HUES64 (cell line): ENCODE data around the gene LETMD1.
A peak's percentile ranks its signal among the peaks of the same experiment; 100 is the strongest.
"Not testable (repeated sequence)": the region's sequence is repeated elsewhere in the genome, so short reads cannot be mapped to it uniquely, and the experiment has no call there.

ENCODE experiments used
- H3K27ac ChIP-seq: 2 replicates; pipeline ENCODE4 v1.7.0; 2013; ENCODE audit warnings: low read depth, low read length, inconsistent platforms
- H3K27me3 ChIP-seq: 2 replicates; pipeline ENCODE4 v1.6.1; 2013; ENCODE audit warnings: mild to moderate bottlenecking, low read length; ENCODE audit not compliant: insufficient read depth
- H3K36me3 ChIP-seq: 2 replicates; pipeline ENCODE4 v1.6.1; 2013; ENCODE audit warnings: mild to moderate bottlenecking, low read length; ENCODE audit not compliant: insufficient read depth
- H3K4me1 ChIP-seq: 2 replicates; pipeline ENCODE4 v1.6.1; 2013; ENCODE audit warnings: mild to moderate bottlenecking, low read length, moderate library complexity; ENCODE audit not compliant: insufficient read depth
- H3K4me3 ChIP-seq: 2 replicates; pipeline ENCODE4 v1.5.1; 2013; ENCODE audit warnings: mild to moderate bottlenecking, low read length, moderate library complexity
- H3K9ac ChIP-seq: 2 replicates; pipeline ENCODE4 v1.6.1; 2013; ENCODE audit warnings: mild to moderate bottlenecking, low read depth, low read length
- H3K9me3 ChIP-seq: 2 replicates; pipeline ENCODE4 v1.6.1; 2013; ENCODE audit warnings: low read depth, low read length; ENCODE audit not compliant: insufficient read depth
- WGBS: fragments of 150-250, 120-280 bp; methylation state at CpG from one replicate; pipeline ENCODE4 v1.1.7; 2013; ENCODE audit warnings: missing lambda C conversion rate; 5-methylcytosine and 5-hydroxymethylcytosine counted together

Gene LETMD1

DNA sequence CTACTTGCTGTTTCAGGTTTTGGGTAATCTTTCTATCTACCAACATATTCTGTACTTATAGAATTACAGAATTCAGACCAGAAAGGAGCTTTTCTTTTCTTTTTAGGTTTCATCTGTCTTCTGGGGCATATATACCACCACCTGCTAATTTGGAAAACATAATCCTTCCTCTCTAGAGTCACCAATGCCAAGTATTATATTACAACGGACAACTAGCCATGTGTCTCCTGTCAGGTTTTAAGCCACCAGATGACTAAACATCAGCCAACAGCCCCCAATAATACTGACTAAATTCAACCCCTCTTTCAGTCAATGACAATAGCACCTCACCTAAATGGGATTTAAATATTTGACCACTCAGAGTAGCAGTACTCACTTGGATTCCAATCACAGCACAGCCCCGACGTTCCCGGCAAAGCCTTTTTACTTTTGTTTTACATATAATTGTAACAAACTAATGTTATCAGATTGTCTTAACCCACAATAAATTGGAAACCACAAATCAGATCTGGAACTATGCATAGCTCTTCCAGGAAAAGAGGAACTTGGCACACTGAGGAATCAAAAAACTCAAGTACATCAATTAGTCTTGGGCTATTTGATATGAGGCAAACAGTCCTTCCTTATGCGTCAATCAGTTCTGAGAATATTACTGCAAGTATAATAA, 35.4 kb upstream of the LETMD1 start:
- 96% methylated on average over 2 of the region's 5 CpGs for WGBS
- Histone ChIP-seq H3K4me1 (peaks cover 27% of the 10 kb centered on the region), H3K4me3 (no peak overlapping the region), H3K9me3 (no peaks in the 10 kb centered on the region), H3K9ac (no peak overlapping the region), H3K36me3 (peaks cover 8% of the 10 kb centered on the region), H3K27ac (no peak overlapping the region), H3K27me3 (no peaks in the 10 kb centered on the region)

DNA sequence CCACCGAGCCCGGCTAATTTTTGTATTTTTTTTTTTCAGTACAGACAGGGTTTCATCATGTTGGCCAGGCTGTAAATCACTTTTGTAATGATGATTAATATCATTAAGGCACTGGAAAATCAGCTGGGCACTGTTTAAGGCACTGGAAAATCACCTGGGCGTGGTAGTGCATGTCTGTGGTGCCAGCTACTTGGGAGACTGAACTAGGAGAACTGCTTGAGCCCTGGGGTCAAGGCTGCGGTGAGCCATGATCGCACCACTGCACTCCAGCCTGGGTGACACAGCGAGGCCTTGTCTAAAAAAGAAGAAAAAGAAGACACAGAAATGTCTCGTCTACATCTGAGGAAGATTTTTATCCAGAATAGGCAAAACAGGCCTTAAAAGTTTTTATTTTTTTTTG, 34.7 kb upstream of the LETMD1 start:
- Histone ChIP-seq H3K4me1 (peaks cover 25% of the 10 kb centered on the region), H3K4me3 (no peak overlapping the region), H3K9me3 (no peaks in the 10 kb centered on the region), H3K9ac (no peak overlapping the region), H3K36me3 (peaks cover under 1% of the 10 kb centered on the region; the same call in 1 of the 2 replicates), H3K27ac (no peak overlapping the region), H3K27me3 (no peaks in the 10 kb centered on the region)
- 96% methylated on average over 7 of the region's 7 CpGs for WGBS

DNA sequence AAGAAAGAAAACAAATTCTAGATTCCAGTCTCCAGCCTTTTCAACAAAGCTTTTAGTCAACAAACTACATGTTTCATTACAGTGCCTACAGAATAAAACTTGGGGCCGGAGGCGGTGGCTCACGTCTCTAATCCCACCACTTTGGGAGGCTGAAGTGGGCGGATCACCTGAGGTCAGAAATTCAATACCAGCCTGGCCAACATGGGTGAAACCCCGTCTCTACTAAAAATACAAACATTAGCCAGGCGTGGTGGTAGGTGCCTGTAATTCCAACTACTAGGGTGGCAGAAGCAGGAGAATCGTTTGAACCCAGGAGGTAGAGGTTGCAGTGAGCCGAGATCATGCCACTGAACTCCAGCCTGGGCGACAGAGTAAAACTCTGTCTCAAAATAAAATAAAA, 33.7 kb upstream of the LETMD1 start:
- peaks cover 15% of the 10 kb centered on the region for H3K4me1 ChIP-seq
- 90% methylated on average over 9 of the region's 9 CpGs for WGBS
- H3K9ac ChIP-seq, H3K27me3 ChIP-seq, H3K27ac ChIP-seq, H3K4me3 ChIP-seq, H3K9me3 ChIP-seq, H3K36me3 ChIP-seq: not testable (repeated sequence)

DNA sequence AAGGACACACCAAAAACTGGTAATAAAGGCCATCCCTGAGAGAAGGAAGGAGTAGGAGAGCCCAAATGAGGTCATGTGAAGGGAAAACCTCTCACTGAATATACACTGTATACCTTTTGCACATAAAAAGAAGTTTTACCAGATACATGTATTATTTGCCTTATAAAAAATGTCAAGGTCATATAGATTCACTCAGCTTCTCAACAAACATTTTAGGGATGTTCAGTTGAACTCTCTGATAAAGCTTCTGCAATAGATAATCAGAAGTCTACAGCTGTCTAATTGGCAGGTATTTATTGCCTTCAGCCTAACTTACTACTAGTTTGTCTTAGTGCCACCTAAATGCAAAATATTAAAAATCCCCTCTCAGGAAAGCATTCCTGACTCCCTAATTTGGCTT, 30.7 kb upstream of the LETMD1 start:
- peaks cover 6% of the 10 kb centered on the region; the same call in 1 of the 2 replicates for H3K4me1 ChIP-seq
- H3K27ac ChIP-seq, result no peak overlapping the region
- no peak overlapping the region for H3K4me3 ChIP-seq
- no peaks in the 10 kb centered on the region for H3K27me3 ChIP-seq
- no peaks in the 10 kb centered on the region for H3K36me3 ChIP-seq
- H3K9me3 ChIP-seq, result no peaks in the 10 kb centered on the region
- H3K9ac ChIP-seq, result no peak overlapping the region

DNA sequence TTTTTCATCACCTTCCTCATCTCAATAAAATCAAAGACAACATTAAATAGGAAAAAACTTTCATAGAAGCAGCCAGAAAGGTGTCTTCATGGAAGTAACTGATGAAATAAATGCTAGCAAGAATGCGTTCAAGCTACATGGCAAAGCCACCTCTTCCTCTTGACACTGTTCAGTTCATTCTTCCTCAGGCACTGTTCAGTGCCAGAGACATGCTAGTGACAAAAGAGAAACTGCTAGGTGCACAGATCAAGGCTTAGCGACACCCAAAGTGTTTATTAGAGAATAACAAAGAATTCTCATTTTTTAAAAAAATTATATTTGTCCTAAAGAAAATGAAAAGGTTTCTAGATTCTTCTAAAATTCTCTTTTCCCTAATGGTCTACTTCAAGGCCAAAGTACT, 29.2 kb upstream of the LETMD1 start:
- Histone ChIP-seq H3K9me3 (no peaks in the 10 kb centered on the region), H3K36me3 (no peaks in the 10 kb centered on the region), H3K27me3 (no peaks in the 10 kb centered on the region), H3K27ac (no peak overlapping the region), H3K9ac (no peak overlapping the region), H3K4me3 (no peak overlapping the region), H3K4me1 (peaks cover 1% of the 10 kb centered on the region; the same call in 1 of the 2 replicates)
- 98% methylated on average over 2 of the region's 2 CpGs for WGBS

DNA sequence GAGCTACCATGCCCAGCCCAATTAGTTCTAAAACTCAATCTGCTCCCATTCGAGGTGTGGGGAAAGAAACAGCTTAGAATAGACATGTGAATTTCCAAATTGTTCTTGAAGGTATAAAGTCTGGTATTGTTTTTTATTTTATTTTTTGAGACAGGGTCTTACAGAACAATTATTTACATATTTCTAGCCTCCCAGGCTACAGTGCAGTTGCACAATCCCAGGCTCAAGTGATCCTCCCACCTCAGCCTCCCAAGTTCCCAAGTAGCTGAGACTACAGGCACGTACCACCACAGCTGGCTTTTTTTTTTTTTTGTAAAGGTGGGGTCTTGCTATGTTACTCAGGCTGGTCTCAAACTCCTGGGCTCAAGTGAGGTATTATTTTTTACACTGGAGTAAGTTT, 28.2 kb upstream of the LETMD1 start:
- no peak overlapping the region for H3K9ac ChIP-seq
- no peak overlapping the region for H3K4me3 ChIP-seq
- no peaks in the 10 kb centered on the region for H3K27me3 ChIP-seq
- no peaks in the 10 kb centered on the region for H3K9me3 ChIP-seq
- H3K4me1 ChIP-seq, result peaks cover 11% of the 10 kb centered on the region; the same call in 1 of the 2 replicates
- WGBS, result 80% methylated on average over 1 of the region's 2 CpGs
- H3K36me3 ChIP-seq, result no peaks in the 10 kb centered on the region
- no peak overlapping the region for H3K27ac ChIP-seq

DNA sequence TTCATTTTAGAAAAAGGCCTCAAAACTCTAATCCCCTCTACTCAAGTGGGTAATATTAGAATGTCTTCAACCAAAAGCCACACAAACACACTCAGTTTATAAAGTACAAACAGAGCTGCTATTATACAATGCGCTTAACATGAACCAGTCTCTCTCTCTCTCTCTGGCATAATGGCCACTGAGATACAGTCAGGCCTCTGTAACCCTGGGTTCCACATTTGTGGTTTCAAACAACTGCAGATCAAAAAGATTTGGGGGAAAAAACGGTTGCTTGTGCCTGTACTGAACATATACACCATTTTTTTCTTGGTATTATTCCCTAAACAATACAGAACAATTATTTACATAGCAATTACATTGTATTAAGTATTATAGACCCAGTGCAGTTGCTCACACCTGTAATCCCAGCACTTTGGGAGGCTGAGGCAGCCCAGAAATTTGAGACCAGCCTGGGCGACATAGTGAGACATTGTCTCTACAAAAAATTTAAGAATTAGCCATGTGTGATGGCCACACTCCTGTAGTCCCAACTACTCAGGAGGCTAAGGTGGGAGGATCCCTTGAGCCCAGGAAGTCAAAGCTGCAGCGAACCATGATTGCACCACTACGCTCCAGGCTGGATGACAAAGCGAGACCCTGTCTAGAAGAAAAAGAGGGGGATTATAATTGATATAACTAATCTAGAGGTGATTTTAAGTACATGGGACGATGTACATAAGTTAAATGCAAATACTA, 27.5 kb upstream of the LETMD1 start:
- H3K27me3 ChIP-seq, result no peaks in the 10 kb centered on the region
- no peaks in the 10 kb centered on the region for H3K36me3 ChIP-seq
- H3K4me1 ChIP-seq, result peaks cover 12% of the 10 kb centered on the region; the same call in 1 of the 2 replicates
- H3K4me3 ChIP-seq, result no peak overlapping the region
- no peak overlapping the region for H3K9ac ChIP-seq
- 97% methylated on average over 6 of the region's 7 CpGs for WGBS
- H3K9me3 ChIP-seq, result no peaks in the 10 kb centered on the region
- H3K27ac ChIP-seq, result no peak overlapping the region

DNA sequence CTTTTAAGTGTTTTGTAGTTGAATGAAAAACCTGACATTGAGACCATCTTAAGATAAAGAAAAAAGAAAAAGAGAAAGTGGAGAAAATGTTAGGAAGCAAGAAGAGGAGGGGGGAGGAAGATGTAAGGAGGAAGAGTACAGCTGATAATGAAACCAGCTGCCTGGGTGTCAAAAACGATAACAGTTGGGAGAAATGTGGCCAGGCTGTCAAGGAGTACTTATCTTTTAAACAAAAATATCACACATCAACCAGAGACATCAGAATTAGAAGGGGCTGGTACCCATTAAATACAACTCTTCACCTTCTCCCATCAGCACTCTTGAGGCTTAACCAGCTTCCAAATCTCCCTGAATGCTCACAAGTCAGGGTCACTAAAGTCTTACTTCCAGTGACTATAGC, 26.4 kb upstream of the LETMD1 start:
- Histone ChIP-seq H3K27ac (no peak overlapping the region), H3K4me3 (no peak overlapping the region)

DNA sequence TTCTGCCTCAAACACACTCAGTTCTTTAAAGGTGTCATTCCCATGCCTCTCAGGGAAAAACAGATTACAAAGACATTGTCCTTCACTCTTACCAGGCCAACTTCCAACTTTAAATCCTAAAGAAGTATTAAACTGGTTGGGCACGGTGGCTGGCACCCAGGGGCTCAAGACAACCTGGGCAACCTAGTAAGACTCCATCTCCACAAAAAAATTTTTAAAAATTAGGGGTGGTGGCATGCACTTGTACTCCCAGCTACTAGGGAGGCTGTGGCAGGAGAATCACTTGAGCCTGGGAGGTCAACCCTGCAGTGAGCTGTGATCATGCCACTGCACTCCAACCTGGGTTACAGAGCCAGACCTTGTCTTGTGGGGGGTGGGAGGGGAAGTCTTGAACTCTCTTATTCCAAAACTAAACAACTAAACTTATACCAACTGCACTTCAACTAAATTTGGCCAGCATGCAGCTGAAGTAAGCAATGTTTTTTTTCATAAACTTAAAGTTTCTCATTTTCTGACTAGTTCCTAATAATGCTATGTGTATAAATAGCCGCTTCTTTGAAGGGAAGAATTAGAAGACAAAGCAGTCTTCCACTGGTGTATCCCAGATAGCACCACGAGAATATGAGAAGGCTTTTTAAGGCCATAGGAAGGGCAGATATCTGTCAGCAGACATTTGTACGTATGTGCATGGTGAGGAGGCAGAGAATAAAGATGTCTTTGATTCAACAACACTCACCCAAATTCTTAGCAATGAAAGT, 24.3 kb upstream of the LETMD1 start:
- Histone ChIP-seq H3K4me3 (peak overlapping the region; percentile 76; the same call in 1 of the 2 replicates), H3K36me3 (no peaks in the 10 kb centered on the region), H3K27ac (no peak overlapping the region), H3K4me1 (peaks cover 26% of the 10 kb centered on the region), H3K9ac (peak overlapping the region; percentile 94; the same call in 1 of the 2 replicates), H3K27me3 (no peaks in the 10 kb centered on the region), H3K9me3 (no peaks in the 10 kb centered on the region)
- WGBS, result 90% methylated on average over 4 of the region's 4 CpGs

More for the DNA sequence above, 26.4 kb upstream of the LETMD1 start:
- Histone ChIP-seq H3K4me1 (peaks cover 12% of the 10 kb centered on the region; the same call in 1 of the 2 replicates), H3K9ac (no peak overlapping the region), H3K36me3 (no peaks in the 10 kb centered on the region), H3K9me3 (no peaks in the 10 kb centered on the region), H3K27me3 (no peaks in the 10 kb centered on the region)
- 90% methylated on average over 1 of the region's 1 CpG for WGBS

DNA sequence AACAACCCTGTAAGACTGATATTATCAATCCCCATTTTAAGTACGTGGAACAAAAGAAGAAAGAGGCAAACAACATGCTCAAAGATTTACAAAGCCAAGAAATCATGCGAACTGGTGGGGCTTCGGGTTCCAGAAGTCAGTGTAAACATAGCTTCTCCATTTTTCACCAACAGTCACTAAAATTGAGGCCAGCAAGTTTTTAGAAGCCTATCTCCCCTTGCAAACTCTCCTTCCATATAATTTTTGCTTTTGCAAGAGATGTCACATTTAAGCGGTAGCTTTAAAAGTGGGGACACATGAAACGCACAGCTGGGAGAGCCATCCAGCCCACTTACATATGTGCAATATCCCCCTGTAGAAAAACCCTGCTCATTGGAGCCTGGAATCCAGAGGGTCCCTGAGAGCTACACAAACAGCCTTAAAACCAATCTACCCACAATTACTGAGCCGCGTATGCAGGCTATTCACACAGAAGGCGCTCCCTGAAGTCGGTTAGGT, 22.7 kb upstream of the LETMD1 start:
- no peaks in the 10 kb centered on the region for H3K27me3 ChIP-seq
- no peaks in the 10 kb centered on the region for H3K9me3 ChIP-seq
- WGBS, result 3% methylated on average over 9 of the region's 9 CpGs
- H3K36me3 ChIP-seq, result no peaks in the 10 kb centered on the region
- peak overlapping the region; percentile 94 for H3K9ac ChIP-seq
- peak overlapping the region; percentile 96 for H3K27ac ChIP-seq
- H3K4me3 ChIP-seq, result peak overlapping the region; percentile 76
- peaks cover 28% of the 10 kb centered on the region for H3K4me1 ChIP-seq
